ENCODE data around the gene SFTPB.
"Not testable (repeated sequence)": the region's sequence is repeated elsewhere in the genome, so short reads cannot be mapped to it uniquely, and the experiment has no call there.

The SFTPB gene

GRCh38 chr2:85675427-85675826 lies 7.4 kb upstream of the SFTPB start:
- no peak for DNase-seq

GRCh38 chr2:85674417-85674816 lies 6.4 kb upstream of the SFTPB start:
- DNase-seq: no peak

GRCh38 chr2:85673716-85674375 lies 5.8 kb upstream of the SFTPB start:
- DNase-seq: no peak

- no peak for DNase-seq
These were observed 4.5 kb upstream of the SFTPB start for GRCh38 chr2:85672456-85672855.

- not testable (repeated sequence) for DNase-seq
These were observed 2.4 kb upstream of the SFTPB start for GRCh38 chr2:85670416-85670815.

- no peak for DNase-seq
These were observed 1.6 kb upstream of the SFTPB start for GRCh38 chr2:85669549-85669948.

GRCh38 chr2:85668857-85669142 lies 801 bp upstream of the SFTPB start:
- no peak for DNase-seq

GRCh38 chr2:85667561-85668008 lies 414 bp downstream of the SFTPB start:
- DNase-seq: no peak

GRCh38 chr2:85666435-85667316 lies 1.3 kb downstream of the SFTPB start:
- no peak for DNase-seq

GRCh38 chr2:85666016-85666415 lies 2.0 kb downstream of the SFTPB start:
- DNase-seq: no peak

- DNase-seq: no peak
These were observed 2.6 kb downstream of the SFTPB start for GRCh38 chr2:85665264-85665937.

- DNase-seq: no peak
These were observed 4.1 kb downstream of the SFTPB start for GRCh38 chr2:85663594-85664565.

GRCh38 chr2:85662899-85663593 lies 5.0 kb downstream of the SFTPB start:
- DNase-seq: no peak

- no peak for DNase-seq
These were observed 6.7 kb downstream of the SFTPB start for GRCh38 chr2:85661139-85661858.

- DNase-seq: no peak
These were observed 7.3 kb downstream of the SFTPB start for GRCh38 chr2:85660725-85661124.

GRCh38 chr2:85660301-85660700 lies 7.7 kb downstream of the SFTPB start:
- DNase-seq: not testable (repeated sequence)

GRCh38 chr2:85659324-85659981 lies 8.5 kb downstream of the SFTPB start:
- no peak for DNase-seq

GRCh38 chr2:85657399-85657798 lies 10.6 kb downstream of the SFTPB start:
- not testable (repeated sequence) for DNase-seq

- DNase-seq: no peak
These were observed 11.5 kb downstream of the SFTPB start for GRCh38 chr2:85656468-85656867.

GRCh38 chr2:85655961-85656417 lies 12.0 kb downstream of the SFTPB start:
- DNase-seq: no peak

GRCh38 chr2:85653996-85654395 lies 14.0 kb downstream of the SFTPB start:
- no peak for DNase-seq

All from retina (tissue), 1 donor.